Stomach smooth muscle (tissue), 2 donors: Measurements from ENCODE around the gene TCOF1.

Experiments used
- H3K27ac ChIP-seq: one replicate; pipeline ENCODE4 v1.7.0; 2013; ENCODE audit warnings: mild to moderate bottlenecking, low read length, inconsistent platforms
- H3K27me3 ChIP-seq, 2 donors: one replicate each; pipeline ENCODE4 v1.7.0; 2013; ENCODE audit warnings: low read length in 2 of 2; ENCODE audit not compliant: insufficient read depth in 2 of 2, control insufficient read depth in 1 of 2
- H3K36me3 ChIP-seq, 2 donors: one replicate each; pipeline ENCODE4 v1.7.0; 2013; ENCODE audit warnings: low read length in 2 of 2; ENCODE audit not compliant: control insufficient read depth in 2 of 2, insufficient read depth in 2 of 2
- H3K4me1 ChIP-seq: one replicate; pipeline ENCODE4 v1.7.0; 2013; ENCODE audit warnings: low read length; ENCODE audit not compliant: control insufficient read depth, insufficient read depth
- H3K4me3 ChIP-seq, 2 donors: one replicate each; pipeline ENCODE4 v1.7.0; 2013; ENCODE audit warnings: low read length in 2 of 2
- H3K9ac ChIP-seq, 2 donors: one replicate each; pipeline ENCODE4 v1.7.0; 2013; ENCODE audit warnings: low read length in 2 of 2, mild to moderate bottlenecking in 1 of 2
- H3K9me3 ChIP-seq, 2 donors: one replicate each; pipeline ENCODE4 v1.7.0; 2013; ENCODE audit warnings: low read length in 2 of 2; ENCODE audit not compliant: control insufficient read depth in 2 of 2
- donor health status: healthy.
- donor health status: Pancreatic carcinoma.

TCOF1 gene

GRCh38 chr5:150339841-150340240, 17.7 kb upstream of the TCOF1 start:
- no peaks in the 10 kb centered on the region for H3K9me3 ChIP-seq
- no peak overlapping the region for H3K9ac ChIP-seq
- H3K27ac ChIP-seq = no peak overlapping the region
- H3K4me1 ChIP-seq = no peaks in the 10 kb centered on the region
- no peak overlapping the region for H3K4me3 ChIP-seq
- H3K27me3 ChIP-seq = no peaks in the 10 kb centered on the region
- no peaks in the 10 kb centered on the region for H3K36me3 ChIP-seq

- Histone ChIP-seq H3K4me1 (no peaks in the 10 kb centered on the region), H3K27ac (no peak overlapping the region), H3K9ac (no peak overlapping the region), H3K36me3 (no peaks in the 10 kb centered on the region), H3K27me3 (no peaks in the 10 kb centered on the region), H3K9me3 (no peaks in the 10 kb centered on the region), H3K4me3 (no peak overlapping the region)
Measured at GRCh38 chr5:150340614-150341255, 16.8 kb upstream of the TCOF1 start.

GRCh38 chr5:150341331-150341730, 16.2 kb upstream of the TCOF1 start:
- Histone ChIP-seq H3K4me3 (no peak overlapping the region), H3K36me3 (no peaks in the 10 kb centered on the region), H3K9me3 (no peaks in the 10 kb centered on the region), H3K27ac (no peak overlapping the region), H3K9ac (no peak overlapping the region), H3K4me1 (no peaks in the 10 kb centered on the region), H3K27me3 (no peaks in the 10 kb centered on the region)

GRCh38 chr5:150341989-150342388, 15.5 kb upstream of the TCOF1 start:
- H3K36me3 ChIP-seq = no peaks in the 10 kb centered on the region
- no peaks in the 10 kb centered on the region for H3K27me3 ChIP-seq
- H3K4me3 ChIP-seq = no peak overlapping the region
- no peaks in the 10 kb centered on the region for H3K4me1 ChIP-seq
- no peak overlapping the region for H3K9ac ChIP-seq
- no peak overlapping the region for H3K27ac ChIP-seq
- no peaks in the 10 kb centered on the region for H3K9me3 ChIP-seq

- Histone ChIP-seq H3K9ac (no peak overlapping the region), H3K27ac (no peak overlapping the region), H3K27me3 (no peaks in the 10 kb centered on the region), H3K36me3 (no peaks in the 10 kb centered on the region), H3K4me3 (no peak overlapping the region), H3K9me3 (no peaks in the 10 kb centered on the region), H3K4me1 (no peaks in the 10 kb centered on the region)
Measured at GRCh38 chr5:150342583-150342982, 14.9 kb upstream of the TCOF1 start.

- Histone ChIP-seq H3K4me1 (no peaks in the 10 kb centered on the region), H3K27ac (no peak overlapping the region), H3K9ac (no peak overlapping the region), H3K4me3 (no peak overlapping the region), H3K36me3 (no peaks in the 10 kb centered on the region), H3K9me3 (no peaks in the 10 kb centered on the region), H3K27me3 (no peaks in the 10 kb centered on the region)
Measured at GRCh38 chr5:150343994-150344631, 13.4 kb upstream of the TCOF1 start.

- Histone ChIP-seq H3K36me3 (no peaks in the 10 kb centered on the region), H3K9ac (no peak overlapping the region), H3K4me1 (no peaks in the 10 kb centered on the region), H3K4me3 (no peak overlapping the region), H3K27ac (no peak overlapping the region), H3K9me3 (no peaks in the 10 kb centered on the region), H3K27me3 (no peaks in the 10 kb centered on the region)
Measured at GRCh38 chr5:150345716-150346115, 11.8 kb upstream of the TCOF1 start.

- no peak overlapping the region for H3K27ac ChIP-seq
- no peak overlapping the region for H3K9ac ChIP-seq
- H3K4me3 ChIP-seq = no peak overlapping the region
- H3K27me3 ChIP-seq = no peaks in the 10 kb centered on the region
- H3K4me1 ChIP-seq = no peaks in the 10 kb centered on the region
- H3K36me3 ChIP-seq = no peaks in the 10 kb centered on the region
- no peaks in the 10 kb centered on the region for H3K9me3 ChIP-seq
Measured at GRCh38 chr5:150346592-150346991, 10.9 kb upstream of the TCOF1 start.

- H3K9ac ChIP-seq = no peak overlapping the region
- no peak overlapping the region for H3K4me3 ChIP-seq
- H3K27me3 ChIP-seq = no peaks in the 10 kb centered on the region
- no peaks in the 10 kb centered on the region for H3K9me3 ChIP-seq
- H3K4me1 ChIP-seq = no peaks in the 10 kb centered on the region
- H3K27ac ChIP-seq = no peak overlapping the region
- no peaks in the 10 kb centered on the region for H3K36me3 ChIP-seq
Measured at GRCh38 chr5:150347003-150347402, 10.5 kb upstream of the TCOF1 start.

GRCh38 chr5:150347451-150347850, 10.0 kb upstream of the TCOF1 start:
- no peak overlapping the region for H3K27ac ChIP-seq
- H3K9me3 ChIP-seq = no peaks in the 10 kb centered on the region
- no peak overlapping the region for H3K9ac ChIP-seq
- H3K27me3 ChIP-seq = no peaks in the 10 kb centered on the region
- H3K4me1 ChIP-seq = no peaks in the 10 kb centered on the region
- no peak overlapping the region for H3K4me3 ChIP-seq
- H3K36me3 ChIP-seq = no peaks in the 10 kb centered on the region

- H3K36me3 ChIP-seq = no peaks in the 10 kb centered on the region
- H3K27me3 ChIP-seq = no peaks in the 10 kb centered on the region
- H3K4me1 ChIP-seq = no peaks in the 10 kb centered on the region
- no peak overlapping the region for H3K27ac ChIP-seq
- H3K9me3 ChIP-seq = no peaks in the 10 kb centered on the region
- no peak overlapping the region for H3K9ac ChIP-seq
- no peak overlapping the region for H3K4me3 ChIP-seq
Measured at GRCh38 chr5:150349681-150350275, 7.7 kb upstream of the TCOF1 start.
